KMS-11 (cell line): ENCODE data around the gene PATJ.

Source experiments
- H2AFZ ChIP-seq: fragments of 200-600 bp; sonication (generic); 2 replicates; pipeline ENCODE4 v1.6.1; 2016; ENCODE audit warnings: antibody characterized with exemption, mixed run types, low read depth
- H3K27ac ChIP-seq: fragments of 200-600 bp; sonication (generic); 2 replicates; pipeline ENCODE4 v1.6.1; 2016; ENCODE audit warnings: mild to moderate bottlenecking, mixed run types
- H3K27me3 ChIP-seq: fragments of 200-600 bp; sonication (generic); 2 replicates; pipeline ENCODE4 v1.6.1; 2017; ENCODE audit warnings: mild to moderate bottlenecking, low read depth, mixed run types, moderate library complexity; ENCODE audit not compliant: insufficient read depth
- H3K36me3 ChIP-seq: fragments of 200-600 bp; sonication (generic); 2 replicates; pipeline ENCODE4 v1.6.1; 2017; ENCODE audit warnings: mild to moderate bottlenecking, mixed run types; ENCODE audit not compliant: insufficient read depth
- H3K4me1 ChIP-seq: fragments of 200-600 bp; sonication (generic); 2 replicates; pipeline ENCODE4 v1.6.1; 2016; ENCODE audit warnings: mild to moderate bottlenecking, low read depth, mixed run types; ENCODE audit not compliant: poor library complexity, severe bottlenecking
- H3K4me2 ChIP-seq: fragments of 200-600 bp; sonication (generic); 2 replicates; pipeline ENCODE4 v1.7.0; 2016; ENCODE audit warnings: mild to moderate bottlenecking, mixed run types
- H3K4me3 ChIP-seq: fragments of 200-600 bp; sonication (generic); IDR thresholded peaks from 2 replicates; pipeline ENCODE4 v1.6.1; 2017; ENCODE audit warnings: low read depth, low read length, mixed read lengths; ENCODE audit not compliant: insufficient read depth
- H3K79me2 ChIP-seq: fragments of 200-600 bp; sonication (generic); 2 replicates; pipeline ENCODE4 v1.6.1; 2016; ENCODE audit warnings: low read depth, mixed run types; ENCODE audit not compliant: insufficient read depth
- H3K9ac ChIP-seq: fragments of 200-600 bp; sonication (generic); 2 replicates; pipeline ENCODE4 v1.6.1; 2016; ENCODE audit warnings: mild to moderate bottlenecking, mixed run types
- H4K20me1 ChIP-seq: fragments of 200-600 bp; sonication (generic); 2 replicates; pipeline ENCODE4 v1.6.1; 2016; ENCODE audit warnings: mild to moderate bottlenecking, mixed run types; ENCODE audit not compliant: insufficient read depth
- TF ChIP-seq, protein P1 (sequence below): fragments of 200-600 bp; sonication (generic); conservative IDR thresholded peaks from 2 replicates; pipeline ENCODE4 v1.6.1; 2017; ENCODE audit warnings: low read depth, mild to moderate bottlenecking, antibody characterized with exemption, low read length, moderate library complexity, mixed read lengths

PATJ gene

DNA sequence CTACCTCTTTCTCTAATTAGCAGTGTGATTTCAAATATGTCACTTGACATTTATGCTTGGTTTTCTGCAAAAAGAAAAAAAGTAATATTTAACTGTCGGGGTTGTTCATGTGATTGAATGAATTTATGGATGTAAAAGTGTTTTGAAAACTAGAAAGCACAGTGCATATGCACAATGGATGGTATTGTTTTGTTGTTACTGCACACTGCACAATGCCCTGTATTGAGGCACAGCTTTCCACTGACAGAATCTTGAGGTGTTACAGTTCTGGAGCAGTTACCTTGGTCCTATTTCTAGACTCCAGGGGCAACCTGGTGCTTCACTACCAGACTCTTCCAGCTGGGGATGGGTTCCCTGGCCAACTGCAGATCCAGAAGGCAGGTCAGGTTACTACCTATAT lies 335.5 kb downstream of the PATJ start:
- Histone ChIP-seq H3K4me1 (no peaks in the 10 kb centered on the region), H3K79me2 (no peaks in the 10 kb centered on the region), H4K20me1 (no peaks in the 10 kb centered on the region), H3K27ac (no peak overlapping the region), H3K36me3 (no peaks in the 10 kb centered on the region), H3K9ac (no peak overlapping the region), H2AFZ (no peak overlapping the region), H3K4me2 (no peak overlapping the region), H3K4me3 (no peak overlapping the region), H3K27me3 (no peaks in the 10 kb centered on the region)
- TF ChIP-seq, protein P1, sequence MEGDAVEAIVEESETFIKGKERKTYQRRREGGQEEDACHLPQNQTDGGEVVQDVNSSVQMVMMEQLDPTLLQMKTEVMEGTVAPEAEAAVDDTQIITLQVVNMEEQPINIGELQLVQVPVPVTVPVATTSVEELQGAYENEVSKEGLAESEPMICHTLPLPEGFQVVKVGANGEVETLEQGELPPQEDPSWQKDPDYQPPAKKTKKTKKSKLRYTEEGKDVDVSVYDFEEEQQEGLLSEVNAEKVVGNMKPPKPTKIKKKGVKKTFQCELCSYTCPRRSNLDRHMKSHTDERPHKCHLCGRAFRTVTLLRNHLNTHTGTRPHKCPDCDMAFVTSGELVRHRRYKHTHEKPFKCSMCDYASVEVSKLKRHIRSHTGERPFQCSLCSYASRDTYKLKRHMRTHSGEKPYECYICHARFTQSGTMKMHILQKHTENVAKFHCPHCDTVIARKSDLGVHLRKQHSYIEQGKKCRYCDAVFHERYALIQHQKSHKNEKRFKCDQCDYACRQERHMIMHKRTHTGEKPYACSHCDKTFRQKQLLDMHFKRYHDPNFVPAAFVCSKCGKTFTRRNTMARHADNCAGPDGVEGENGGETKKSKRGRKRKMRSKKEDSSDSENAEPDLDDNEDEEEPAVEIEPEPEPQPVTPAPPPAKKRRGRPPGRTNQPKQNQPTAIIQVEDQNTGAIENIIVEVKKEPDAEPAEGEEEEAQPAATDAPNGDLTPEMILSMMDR = no peak

DNA sequence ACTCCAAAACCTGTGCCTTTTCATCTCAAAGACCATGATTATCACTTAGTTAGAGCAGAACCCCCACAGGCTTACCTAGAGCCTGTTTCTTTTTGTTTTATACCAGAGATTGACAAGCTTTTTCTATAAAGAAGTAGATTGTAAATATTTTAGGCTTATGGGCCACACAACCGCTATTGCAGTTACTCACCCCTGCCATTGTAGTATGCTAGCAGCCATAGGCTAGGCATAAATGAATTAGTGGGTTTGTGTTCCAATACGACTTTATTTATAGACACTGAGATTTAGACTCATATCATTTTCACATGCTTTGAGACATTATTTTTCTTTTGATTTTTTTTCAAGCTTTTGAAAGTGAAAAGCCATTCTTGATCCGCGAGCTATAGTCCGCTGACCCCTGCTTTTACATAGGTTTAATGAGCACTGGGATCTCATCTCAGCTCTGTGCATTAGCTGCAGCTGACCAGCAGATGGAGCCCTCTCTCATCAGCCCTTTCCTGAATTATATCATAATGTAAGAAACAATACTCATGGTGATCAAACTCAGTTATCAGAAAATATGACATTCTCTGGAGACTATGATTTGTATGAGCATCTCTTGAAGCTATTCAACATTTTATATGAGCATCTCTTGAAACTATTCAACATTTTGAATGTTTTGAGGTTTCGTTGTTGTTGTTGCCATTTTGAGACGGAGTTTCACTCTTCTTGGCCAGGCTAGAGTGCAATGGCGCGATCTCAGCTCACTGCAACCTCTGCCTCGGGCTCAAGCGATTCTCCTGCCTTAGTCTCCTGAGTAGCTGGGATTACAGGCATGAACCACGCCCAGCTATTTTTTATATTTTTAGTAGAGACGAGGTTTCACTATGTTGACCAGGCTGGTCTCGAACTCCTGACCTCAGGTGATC lies 340.4 kb downstream of the PATJ start:
- TF ChIP-seq, protein P1 = peak; percentile 85
- Histone ChIP-seq H3K27me3 (no peaks in the 10 kb centered on the region), H3K36me3 (no peaks in the 10 kb centered on the region), H3K4me2 (no peak overlapping the region), H3K4me1 (no peaks in the 10 kb centered on the region), H3K27ac (no peak overlapping the region), H3K9ac (no peak overlapping the region), H3K79me2 (no peaks in the 10 kb centered on the region), H3K4me3 (no peak overlapping the region), H4K20me1 (no peaks in the 10 kb centered on the region), H2AFZ (no peak overlapping the region)

DNA sequence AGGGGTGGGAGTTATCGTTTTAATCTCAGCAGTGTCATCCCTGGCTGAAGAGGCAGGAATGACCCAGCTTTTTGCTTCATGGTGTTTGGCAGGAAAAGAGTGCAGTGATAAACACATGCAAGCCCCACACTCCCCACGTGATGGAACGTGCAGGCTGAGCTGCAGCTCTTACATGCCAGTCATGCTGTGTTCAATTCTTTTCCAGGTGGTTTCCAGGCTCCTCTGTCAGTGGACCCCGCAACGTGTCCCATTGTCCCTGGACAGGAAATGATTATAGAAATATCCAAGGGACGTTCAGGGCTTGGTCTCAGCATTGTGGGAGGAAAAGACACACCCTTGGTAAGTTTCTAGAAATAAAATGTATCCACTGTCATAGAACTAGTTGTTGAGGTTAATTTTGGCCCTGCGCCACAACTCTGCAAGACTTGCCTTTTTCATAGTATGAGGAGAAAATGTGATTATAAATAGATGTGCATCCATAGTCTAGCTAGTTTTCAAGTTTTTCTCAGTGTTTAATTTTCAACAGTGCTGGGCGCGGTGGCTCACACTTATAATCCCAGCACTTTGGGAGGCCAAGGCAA lies 342.1 kb downstream of the PATJ start:
- no peak overlapping the region for H3K9ac ChIP-seq
- H3K4me2 ChIP-seq = no peak overlapping the region
- no peaks in the 10 kb centered on the region for H3K36me3 ChIP-seq
- TF ChIP-seq, protein P1 = no peak
- H3K4me3 ChIP-seq = no peak overlapping the region
- no peaks in the 10 kb centered on the region for H3K27me3 ChIP-seq
- no peaks in the 10 kb centered on the region for H3K79me2 ChIP-seq
- no peak overlapping the region for H3K27ac ChIP-seq
- no peak overlapping the region for H2AFZ ChIP-seq
- no peaks in the 10 kb centered on the region for H4K20me1 ChIP-seq
- H3K4me1 ChIP-seq = no peaks in the 10 kb centered on the region

DNA sequence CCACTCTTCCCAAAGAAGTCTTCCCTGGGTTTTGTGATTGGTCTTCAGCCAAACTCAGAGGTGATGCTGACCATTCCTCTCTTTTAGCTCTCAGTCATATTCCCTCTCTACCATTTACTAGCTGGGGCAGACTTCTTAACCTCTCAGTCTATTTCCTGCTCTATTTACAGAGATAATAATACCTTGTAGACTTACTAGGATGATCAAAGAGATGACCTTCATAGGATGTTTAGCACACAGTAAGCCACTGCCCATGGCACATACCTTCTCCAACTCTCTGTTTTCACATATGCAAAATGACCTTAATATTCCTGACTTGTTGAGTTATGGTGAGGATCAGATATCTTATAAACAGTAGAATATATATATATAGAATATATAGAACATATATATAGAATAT lies 346.2 kb downstream of the PATJ start:
- TF ChIP-seq, protein P1 = no peak
- Histone ChIP-seq H3K9ac (no peak overlapping the region), H3K27ac (no peak overlapping the region)

More for the DNA sequence above, 346.2 kb downstream of the PATJ start:
- no peak overlapping the region for H3K4me2 ChIP-seq
- no peak overlapping the region for H2AFZ ChIP-seq
- no peaks in the 10 kb centered on the region for H3K27me3 ChIP-seq
- H4K20me1 ChIP-seq = no peaks in the 10 kb centered on the region
- no peak overlapping the region for H3K4me3 ChIP-seq
- no peaks in the 10 kb centered on the region for H3K4me1 ChIP-seq
- H3K79me2 ChIP-seq = no peaks in the 10 kb centered on the region
- H3K36me3 ChIP-seq = no peaks in the 10 kb centered on the region
